Measurements from ENCODE around the gene P3H1.

DNA sequence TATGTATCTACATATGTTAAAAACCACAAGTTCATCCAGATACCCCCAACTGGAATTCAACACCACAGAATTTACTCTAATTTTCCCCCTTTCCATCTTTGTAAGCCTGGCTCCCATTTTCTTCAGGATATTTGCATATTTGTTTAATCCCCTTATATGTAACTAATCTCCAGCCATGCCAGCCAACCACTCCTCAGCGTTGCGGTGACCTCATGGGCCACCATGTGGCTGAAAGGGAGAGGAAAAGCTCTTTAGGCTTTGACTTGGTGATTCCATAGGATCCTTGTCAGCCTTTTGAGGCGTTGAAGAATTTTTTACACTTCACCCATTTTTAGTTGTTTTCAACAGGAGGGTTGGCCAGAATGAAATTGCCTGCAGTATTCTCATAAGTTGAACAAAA, 36.8 kb downstream of the P3H1 start:
- no peak for TF ChIP-seq POLR2A (IDR thresholded peaks at IDR 0.05; ENCODE audit: low read length)
- no peak for TF ChIP-seq GATA1 (IDR thresholded peaks at IDR 0.05; ENCODE audit: low read depth, low read length)

Measured in erythroblast (primary cell).